H1 (cell line): ENCODE results near the gene GDPD1. TPM values are rescaled to one million over a fixed set of nuclear protein-coding genes. Genes with fewer than 3 reads are reported as not detected.
"Not testable (repeated sequence)": the region's sequence is repeated elsewhere in the genome, so short reads cannot be mapped to it uniquely, and the experiment has no call there.

Source experiments
- CTCF ChIA-PET: fragments of 300-600 bp; sonication (Branson Sonifier 250); formaldehyde crosslinking; loops from one replicate; lab custom pipeline; 2021; ENCODE audit not compliant: partially characterized antibody; lab: Charles Lee
- POLR2A ChIA-PET: fragments of 300-600 bp; sonication (Branson Sonifier 250); formaldehyde crosslinking; loops from one replicate; lab custom pipeline; 2021; ENCODE audit warnings: inconsistent platforms; ENCODE audit not compliant: partially characterized antibody; lab: Charles Lee
- DNase-seq, 2 experiments: peaks; one replicate each; pipeline versions ENCODE4 v3.0.0 to v3.0.0-alpha.2; 2010 to 2022; ENCODE audit warnings: low spot score in 2 of 2, low read depth in 1 of 2, mixed read lengths in 1 of 2
- FAIRE-seq: peaks from 2 replicates; lab custom pipeline; 2011; peaks lifted over from hg19 to GRCh38; lab: Jason Lieb, UNC
- H2AFZ ChIP-seq: 2 replicates; pipeline ENCODE4 v1.8.1; 2012; ENCODE audit warnings: low read length, inconsistent platforms
- H2AK5ac ChIP-seq: 2 replicates; pipeline ENCODE4 v1.6.1; 2013; ENCODE audit warnings: low read depth, low read length
- H2BK120ac ChIP-seq: replicated peaks from 2 replicates; pipeline ENCODE3; 2013; ENCODE audit warnings: low read depth, low read length, inconsistent platforms
- H2BK12ac ChIP-seq: 2 replicates; pipeline ENCODE4 v1.6.1; 2013; ENCODE audit warnings: low read depth, low read length
- H2BK15ac ChIP-seq: 2 replicates; pipeline ENCODE4 v1.6.1; 2013; ENCODE audit warnings: low read length
- H2BK20ac ChIP-seq: 2 replicates; pipeline ENCODE4 v1.6.1; 2013; ENCODE audit warnings: low read length
- H2BK5ac ChIP-seq: 2 replicates; pipeline ENCODE4 v1.6.1; 2013; ENCODE audit warnings: low read depth, low read length
- H3K14ac ChIP-seq: 2 replicates; pipeline ENCODE4 v1.6.1; 2013; ENCODE audit warnings: inconsistent platforms; ENCODE audit not compliant: insufficient read length
- H3K18ac ChIP-seq: 2 replicates; pipeline ENCODE4 v1.6.1; 2013; ENCODE audit warnings: low read length; ENCODE audit errors: extremely low read depth
- H3K23ac ChIP-seq: 2 replicates; pipeline ENCODE4 v1.6.1; 2013; ENCODE audit warnings: inconsistent platforms; ENCODE audit not compliant: insufficient read length
- H3K23me2 ChIP-seq: 2 replicates; pipeline ENCODE4 v1.6.1; 2013; ENCODE audit warnings: low read depth, low read length
- H3K27ac ChIP-seq: 2 replicates; pipeline ENCODE4 v1.6.1; 2011; ENCODE audit warnings: low read depth, low read length, inconsistent platforms
- H3K27me3 ChIP-seq, 4 experiments: replicated peaks in 1 of 4; 1 replicate in 1 of 4; 2 replicates in 3 of 4; pipeline versions ENCODE4 v1.6.1 to v1.8.1; 2011 to 2013; ENCODE audit warnings: low read length in 3 of 4, mild to moderate bottlenecking in 3 of 4, inconsistent platforms in 2 of 4, mixed read lengths in 2 of 4, moderate library complexity in 1 of 4; ENCODE audit not compliant: control insufficient read depth in 3 of 4, insufficient read depth in 3 of 4; ENCODE audit errors: extremely low read depth in 1 of 4
- H3K36me3 ChIP-seq, 4 experiments: 2 replicates each; pipeline versions ENCODE4 v1.6.1 to v1.8.1; 2011 to 2013; ENCODE audit warnings: mild to moderate bottlenecking in 4 of 4, low read length in 3 of 4, moderate library complexity in 2 of 4, control low read depth in 1 of 4, inconsistent platforms in 1 of 4; ENCODE audit not compliant: insufficient read depth in 4 of 4, control insufficient read depth in 2 of 4
- H3K4ac ChIP-seq: replicated peaks from 2 replicates; pipeline ENCODE3; 2013; ENCODE audit warnings: low read length, low read depth, mixed read lengths, inconsistent platforms; ENCODE audit not compliant: insufficient read length
- H3K4me1 ChIP-seq, 4 experiments: replicated peaks in 1 of 4; 1 replicate in 1 of 4; 2 replicates in 3 of 4; pipeline versions ENCODE4 v1.6.1 to v1.8.1; 2011 to 2013; ENCODE audit warnings: low read length in 3 of 4, inconsistent platforms in 2 of 4, mixed read lengths in 1 of 4; ENCODE audit not compliant: insufficient read depth in 4 of 4, control insufficient read depth in 3 of 4
- H3K4me2 ChIP-seq, 2 experiments: 2 replicates each; pipeline versions ENCODE4 v1.6.1 to v1.8.1; 2011 to 2013; ENCODE audit warnings: low read depth in 2 of 2, low read length in 2 of 2, control low read depth in 1 of 2, inconsistent platforms in 1 of 2, mild to moderate bottlenecking in 1 of 2; ENCODE audit not compliant: insufficient read depth in 1 of 2
- H3K4me3 ChIP-seq, 4 experiments: fragments of 200-600, 300-600 bp in 1 of 4; sonication (generic), shearing (Covaris generic), sonication (Bioruptor Twin) in 1 of 4; 2 replicates each; pipeline versions ENCODE4 v1.5.1 to v1.8.1; 2011 to 2016; ENCODE audit warnings: low read length in 4 of 4, low read depth in 3 of 4, control low read depth in 2 of 4, inconsistent platforms in 2 of 4, mild to moderate bottlenecking in 2 of 4, mixed read lengths in 1 of 4, moderate library complexity in 1 of 4; ENCODE audit not compliant: insufficient read depth in 2 of 4; ENCODE audit errors: extremely low read depth in 1 of 4
- H3K56ac ChIP-seq: replicated peaks from 2 replicates; pipeline ENCODE3; 2013; ENCODE audit warnings: low read depth, mild to moderate bottlenecking, mixed read lengths, low read length, inconsistent platforms; ENCODE audit not compliant: insufficient read length
- H3K79me1 ChIP-seq: 2 replicates; pipeline ENCODE4 v1.6.1; 2013; ENCODE audit warnings: low read depth, low read length, control low read depth
- H3K79me2 ChIP-seq, 2 experiments: 2 replicates each; pipeline versions ENCODE4 v1.6.1 to v1.8.1; 2012 to 2013; ENCODE audit warnings: low read length in 2 of 2, mild to moderate bottlenecking in 2 of 2, inconsistent platforms in 1 of 2; ENCODE audit not compliant: insufficient read depth in 2 of 2, control insufficient read depth in 1 of 2
- H3K9ac ChIP-seq, 4 experiments: replicated peaks in 1 of 4; 1 replicate in 1 of 4; 2 replicates in 3 of 4; pipeline versions ENCODE4 v1.6.1 to v1.8.1; 2011 to 2013; ENCODE audit warnings: low read depth in 3 of 4, low read length in 3 of 4, control low read depth in 2 of 4, mild to moderate bottlenecking in 2 of 4, moderate library complexity in 2 of 4, inconsistent platforms in 1 of 4; ENCODE audit errors: extremely low read depth in 1 of 4
- H3K9me3 ChIP-seq, 2 experiments: 2 replicates each; pipeline versions ENCODE4 v1.6.1 to v1.8.1; 2012 to 2013; ENCODE audit warnings: mild to moderate bottlenecking in 2 of 2, moderate library complexity in 2 of 2, control low read depth in 1 of 2, inconsistent platforms in 1 of 2, low read depth in 1 of 2, low read length in 1 of 2, mixed read lengths in 1 of 2; ENCODE audit not compliant: insufficient read depth in 2 of 2
- H4K20me1 ChIP-seq, 2 experiments: replicated peaks in 1 of 2; 2 replicates each; pipeline versions ENCODE3 to v1.8.1; 2011 to 2013; ENCODE audit warnings: inconsistent platforms in 2 of 2, low read length in 2 of 2, mild to moderate bottlenecking in 1 of 2; ENCODE audit not compliant: insufficient read depth in 2 of 2, control insufficient read depth in 1 of 2
- H4K5ac ChIP-seq: 2 replicates; pipeline ENCODE4 v1.6.1; 2013; ENCODE audit warnings: low read length, low read depth, mixed read lengths, inconsistent platforms; ENCODE audit not compliant: insufficient read length
- H4K8ac ChIP-seq: 2 replicates; pipeline ENCODE4 v1.8.0; 2013; ENCODE audit warnings: mild to moderate bottlenecking, moderate library complexity, low read length, inconsistent platforms; ENCODE audit not compliant: insufficient read depth; ENCODE audit errors: extremely low read depth
- H4K91ac ChIP-seq: replicated peaks from 2 replicates; pipeline ENCODE3; 2013; ENCODE audit warnings: low read length, mixed read lengths, inconsistent platforms; ENCODE audit not compliant: insufficient read length
- WGBS, 2 experiments: shearing (Covaris generic) in 1 of 2; methylation state at CpG; one replicate each; pipeline versions ENCODE4 v1.1.6 to v1.1.7; 2013 to 2015; ENCODE audit warnings: low lambda C conversion rate in 2 of 2, mixed read lengths in 2 of 2, inconsistent platforms in 1 of 2, low coverage in 1 of 2, missing lambda C conversion rate in 1 of 2; ENCODE audit not compliant: insufficient replicate concordance in 2 of 2, insufficient coverage in 1 of 2, insufficient read length in 1 of 2; ENCODE audit errors: extremely low coverage in 1 of 2, missing lambda C conversion rate in 1 of 2; 5-methylcytosine and 5-hydroxymethylcytosine counted together
- polyA plus RNA-seq, 7 experiments: library from polyadenylated mRNA; depleted of rRNA in 3 of 7; stranded (reverse) in 5 of 7; unstranded in 2 of 7; fragments of >200 nt in 5 of 7; fragments of 200-250 nt in 2 of 7; gene quantifications; 1 replicate in 5 of 7; 2 replicates in 1 of 7; 4 replicates in 1 of 7; pipeline versions ENCODE4 v1.2.1 to v1.2.3, GENCODE V29; 2011 to 2013; ENCODE audit warnings: missing spikeins in 2 of 7, mixed read lengths in 2 of 7
- total RNA-seq: library from RNA; stranded (reverse); fragmentation: NEBNext Ultra II Directional; extraction: Animal tissue kit (Norgen Biotek cat#: 25700); gene quantifications from 2 replicates; pipeline ENCODE4 v1.2.1, GENCODE V29; 2021

Gene GDPD1
- total and polyA plus RNA-seq, 2 of the 8 experiments (the other 6 are each of a cell fraction or from before 2014, with no cell fraction given) = 3.2 to 7.7 TPM

GRCh38 chr17:59311521-59311920 is 91.2 kb downstream of the GDPD1 start:
- H3K27me3 ChIP-seq, H3K79me1 ChIP-seq, H2BK5ac ChIP-seq, H4K5ac ChIP-seq, H2BK20ac ChIP-seq, H2AFZ ChIP-seq, H2BK12ac ChIP-seq, H3K4ac ChIP-seq, H3K9me3 ChIP-seq, H3K9ac ChIP-seq, H3K23ac ChIP-seq, H4K91ac ChIP-seq, H3K14ac ChIP-seq, H2BK15ac ChIP-seq, DNase-seq, H3K27ac ChIP-seq, H3K79me2 ChIP-seq, H2BK120ac ChIP-seq, H4K8ac ChIP-seq, H4K20me1 ChIP-seq, H3K36me3 ChIP-seq, H3K23me2 ChIP-seq, H3K18ac ChIP-seq, FAIRE-seq, POLR2A ChIA-PET, H3K4me2 ChIP-seq, H3K4me3 ChIP-seq, H2AK5ac ChIP-seq, H3K56ac ChIP-seq, H3K4me1 ChIP-seq: not testable (repeated sequence)
- CTCF ChIA-PET = interaction anchor here (0.7 to 18.5 kb wide), 21 partner anchors 11 to 448 kb away, joined by 3 to 299 read pairs (median 4); partner anchors contain the start of gene YPEL2
- 86% methylated on average over 4 of the region's 7 CpGs; no CpG with 5 or more reads in 1 of the 2 experiments for WGBS, 2 experiments
